HG02970 (cell line): ENCODE results near the gene HECTD1.

Experiments used
- ATAC-seq: cut with Tn5 transposase; IDR thresholded peaks from one replicate; pipeline ENCODE4 v1.9.1; 2021; ENCODE audit warnings: mild to moderate bottlenecking, moderate library complexity, moderate number of reproducible peaks; ENCODE audit not compliant: unreplicated experiment, low FRiP score

The HECTD1 gene

DNA sequence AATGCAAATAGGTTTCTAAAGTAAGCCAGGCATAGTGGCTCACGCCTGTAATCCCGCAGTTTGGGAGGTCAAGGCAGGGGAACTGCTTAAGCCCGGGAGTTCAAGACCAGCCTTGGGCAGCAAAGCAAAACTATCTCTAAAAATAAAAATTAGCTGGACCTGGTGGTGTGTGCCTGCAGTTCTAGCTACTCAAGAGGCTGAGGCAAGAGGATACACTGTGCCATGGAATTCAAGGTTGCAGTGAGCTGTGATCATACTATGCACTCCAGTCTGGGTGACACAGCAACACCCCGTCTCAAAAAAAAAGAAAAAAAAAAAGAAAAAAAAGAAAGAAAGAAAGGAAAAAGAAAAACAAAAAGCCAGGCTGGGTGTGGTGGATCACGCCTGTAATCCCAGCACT is 46.3 kb downstream of the HECTD1 start:
- ATAC-seq, result no peak

DNA sequence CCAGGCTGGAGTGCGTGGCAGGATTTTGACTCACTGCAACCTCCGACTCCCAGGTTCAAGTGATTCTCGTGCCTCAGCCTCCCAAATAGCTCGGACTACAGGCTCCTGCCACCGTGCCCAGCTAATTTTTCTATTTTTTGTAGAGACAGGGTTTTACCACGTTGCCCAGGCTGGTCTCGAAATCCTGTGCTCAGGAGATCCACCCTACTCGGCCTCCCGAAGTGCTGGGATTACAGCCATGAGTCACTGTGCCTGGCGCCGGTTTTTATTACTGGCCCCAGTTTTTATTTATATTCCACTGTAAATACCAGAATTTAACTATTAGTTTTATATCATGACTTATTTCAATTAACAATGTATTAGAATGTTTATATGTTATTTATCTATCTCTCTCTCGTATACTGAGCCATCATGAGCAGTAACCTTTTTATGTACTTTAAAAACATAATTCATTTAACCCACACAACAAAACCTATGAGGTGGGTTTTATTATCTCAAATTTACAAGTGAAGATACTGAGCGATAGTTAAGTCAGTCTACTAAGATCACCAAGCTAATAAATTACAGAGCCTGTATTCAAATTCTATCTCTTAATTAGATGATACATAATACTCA is 47.8 kb downstream of the HECTD1 start:
- no peak for ATAC-seq

GRCh38 chr14:31154956-31155355 is 52.6 kb downstream of the HECTD1 start:
- no peak for ATAC-seq

- ATAC-seq, result no peak
Measured at GRCh38 chr14:31142455-31143087, 65.0 kb downstream of the HECTD1 start.

DNA sequence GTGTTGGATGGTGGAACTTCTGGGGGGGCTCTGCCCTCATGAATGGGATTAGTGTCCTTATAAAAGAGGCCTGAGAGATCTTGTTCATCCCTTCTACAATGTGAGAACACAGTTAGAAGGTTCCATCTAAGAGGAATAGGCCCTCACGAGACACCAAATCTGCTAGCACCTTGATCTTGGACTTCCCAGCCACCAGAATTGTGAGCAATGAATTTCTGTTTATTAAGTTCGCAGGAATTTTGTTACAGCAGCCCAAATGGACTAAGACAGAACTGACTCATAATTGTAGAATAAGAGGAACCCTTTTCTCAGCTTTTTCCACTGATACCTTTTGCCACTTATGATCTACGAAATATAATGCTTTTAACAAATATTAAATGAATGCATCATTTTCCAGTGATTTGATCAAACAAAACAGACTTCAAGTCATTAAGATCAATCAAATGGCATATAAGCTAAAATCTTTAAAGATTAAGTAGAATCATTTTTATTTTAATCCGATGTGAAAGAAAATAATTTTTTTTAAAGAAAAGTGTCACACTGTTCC is 68.2 kb downstream of the HECTD1 start:
- ATAC-seq, result no peak

DNA sequence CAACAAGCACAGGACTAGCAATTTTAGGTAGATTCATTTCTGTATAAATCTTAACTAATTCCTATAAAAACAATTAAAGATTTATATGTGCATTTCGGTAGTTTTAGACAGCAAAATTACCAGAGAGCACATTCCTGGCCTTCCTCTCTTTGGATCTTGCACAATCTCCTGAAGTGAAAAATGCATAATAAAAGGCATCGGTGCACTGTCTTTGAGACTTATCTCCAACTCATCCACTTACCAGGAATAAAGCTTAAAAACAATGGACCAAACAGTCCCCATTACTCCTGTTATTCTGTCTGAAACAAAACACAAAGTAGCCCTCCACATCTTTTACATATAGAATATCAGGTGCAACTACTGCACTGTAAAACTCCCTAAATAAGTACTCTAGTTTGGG is 69.3 kb downstream of the HECTD1 start:
- no peak for ATAC-seq

DNA sequence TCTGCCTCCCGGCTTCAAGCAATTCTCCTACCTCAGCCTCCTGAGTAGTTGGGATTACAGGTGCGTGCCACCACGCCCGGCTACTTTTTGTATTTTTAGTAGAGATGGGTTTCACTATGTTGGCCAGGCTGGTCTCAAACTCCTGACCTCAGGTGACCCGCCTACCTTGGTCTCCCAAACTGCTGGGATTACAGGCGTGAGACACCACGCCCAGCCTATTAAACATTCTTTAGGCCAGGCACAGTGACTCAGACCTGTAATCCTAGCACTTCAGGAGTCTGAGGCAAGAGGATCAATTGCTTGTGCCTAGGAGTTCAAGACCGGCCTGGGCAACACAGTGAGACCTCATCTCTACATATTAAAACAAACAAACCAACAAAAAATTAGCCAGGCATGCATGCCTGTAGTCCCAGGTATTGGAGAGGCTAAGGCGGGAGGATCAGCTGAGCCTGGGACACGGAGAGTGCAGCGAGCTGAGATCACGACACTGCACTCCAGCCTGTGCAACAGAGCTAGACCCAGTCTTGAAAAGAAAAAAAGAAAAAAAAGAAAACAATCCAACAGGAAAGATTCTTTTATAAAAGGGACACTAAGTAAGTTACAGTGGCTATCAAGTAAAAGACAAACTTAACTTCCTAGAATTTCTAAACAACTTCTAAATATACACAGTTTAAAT is 70.2 kb downstream of the HECTD1 start:
- no peak for ATAC-seq

DNA sequence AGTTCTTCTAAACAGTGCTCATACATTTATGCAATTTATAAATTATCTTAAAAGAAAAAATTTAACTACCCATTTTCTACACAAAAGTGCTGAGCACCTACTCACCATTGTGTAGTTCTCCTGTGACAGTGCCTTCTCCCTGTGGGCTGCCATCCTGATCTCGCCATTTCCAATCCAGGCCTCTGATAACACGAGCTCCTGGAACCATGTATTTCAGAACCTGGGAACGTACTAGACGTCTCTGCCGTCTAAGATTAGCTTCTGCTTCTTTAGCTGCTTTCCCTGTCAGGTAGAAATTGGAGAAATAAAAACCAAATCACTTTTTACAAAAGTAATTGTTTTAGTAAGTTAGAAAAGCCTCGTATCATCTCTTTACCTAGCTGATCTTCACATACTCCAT is 74.5 kb downstream of the HECTD1 start:
- no peak for ATAC-seq

GRCh38 chr14:31128601-31129526 is 78.7 kb downstream of the HECTD1 start:
- no peak for ATAC-seq

- ATAC-seq, result peak; percentile 53
Measured at GRCh38 chr14:31127690-31128089, 79.9 kb downstream of the HECTD1 start.

DNA sequence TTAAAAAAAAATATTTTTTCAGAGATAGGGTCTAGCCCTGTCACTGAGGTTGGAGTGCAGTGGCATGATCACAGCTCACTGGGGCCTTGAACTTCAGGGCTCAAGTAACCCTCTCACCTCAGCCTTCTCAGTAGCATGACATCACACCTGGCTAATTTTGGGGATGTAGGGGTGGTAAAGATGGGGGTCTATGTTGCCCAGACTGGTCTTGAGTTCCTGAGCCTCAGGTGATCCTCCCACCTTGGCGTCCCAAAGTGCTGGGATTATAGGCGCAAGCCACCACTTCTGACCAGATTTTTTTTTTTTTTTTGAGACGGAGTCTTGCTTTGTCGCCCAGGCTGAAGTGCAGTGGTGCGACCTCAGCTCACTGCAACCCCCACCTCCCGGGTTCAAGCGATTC is 80.9 kb downstream of the HECTD1 start:
- ATAC-seq, result no peak

GRCh38 chr14:31125231-31125630 is 82.4 kb downstream of the HECTD1 start:
- ATAC-seq, result no peak

DNA sequence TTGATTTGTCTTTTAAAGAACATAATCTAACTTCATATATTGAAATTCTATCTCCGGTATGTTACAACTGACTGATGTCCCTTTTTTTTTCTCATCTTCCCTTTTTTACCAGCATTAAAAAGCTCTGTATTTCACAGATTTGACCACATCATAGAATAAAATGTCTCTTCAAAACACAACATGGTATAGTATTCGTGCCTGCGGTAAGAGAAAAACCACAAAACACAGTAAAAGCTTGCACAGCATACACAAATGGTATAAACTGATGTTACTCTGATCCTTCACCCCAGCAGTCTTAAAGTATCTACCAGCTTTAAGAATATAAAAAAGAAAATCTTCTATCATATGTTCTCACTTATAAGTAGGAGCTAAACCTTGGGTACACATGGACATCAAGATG is 83.4 kb downstream of the HECTD1 start:
- ATAC-seq, result no peak

GRCh38 chr14:31122921-31123320 is 84.7 kb downstream of the HECTD1 start:
- ATAC-seq, result no peak

DNA sequence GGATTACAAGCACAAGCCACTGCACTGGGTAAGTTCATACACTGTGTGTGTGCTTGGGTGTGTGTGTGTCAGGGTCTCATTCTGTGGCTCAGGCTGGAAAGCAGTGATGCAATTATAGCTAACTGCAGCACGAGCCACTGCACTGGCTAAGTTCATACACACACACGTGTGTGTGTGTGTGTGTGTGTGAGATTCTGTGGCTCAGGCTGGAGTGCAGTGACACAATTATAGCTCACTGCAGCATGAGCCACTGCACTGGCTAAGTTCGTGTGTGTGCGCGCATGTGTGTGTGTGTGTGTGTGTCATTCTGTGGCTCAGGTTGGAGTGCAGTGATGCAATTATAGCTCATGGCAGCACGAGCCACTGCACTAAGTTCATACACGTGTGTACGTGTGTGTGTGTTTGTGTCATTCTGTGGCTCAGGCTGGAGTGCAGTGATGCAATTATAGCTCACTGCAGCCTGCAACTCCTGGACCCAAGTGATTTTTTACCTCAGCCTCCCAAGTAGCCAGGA is 85.4 kb downstream of the HECTD1 start:
- no peak for ATAC-seq

GRCh38 chr14:31118892-31119291 is 88.7 kb downstream of the HECTD1 start:
- no peak for ATAC-seq

DNA sequence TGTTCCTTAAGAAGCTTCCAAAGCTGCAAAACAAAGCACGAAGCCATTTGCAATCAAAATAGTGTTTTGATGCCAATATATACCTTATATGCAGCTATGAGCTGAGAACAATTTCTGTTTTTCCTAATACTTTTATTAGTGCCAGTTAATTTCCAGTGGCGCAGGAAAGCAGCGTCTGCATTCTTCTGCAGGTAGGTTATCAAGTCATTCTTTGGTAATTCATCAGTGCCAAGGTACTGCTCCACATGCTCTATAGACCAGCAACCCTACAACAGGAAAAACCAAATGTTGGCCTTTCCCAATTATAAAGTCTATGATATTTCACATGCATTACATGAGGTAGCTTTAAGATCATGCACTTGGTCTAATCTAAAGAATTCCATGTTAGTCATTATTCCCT is 93.8 kb downstream of the HECTD1 start:
- no peak for ATAC-seq

- ATAC-seq, result no peak
Measured at GRCh38 chr14:31110872-31111271, 96.7 kb downstream of the HECTD1 start.

GRCh38 chr14:31109257-31109656 is 98.3 kb downstream of the HECTD1 start:
- no peak for ATAC-seq

DNA sequence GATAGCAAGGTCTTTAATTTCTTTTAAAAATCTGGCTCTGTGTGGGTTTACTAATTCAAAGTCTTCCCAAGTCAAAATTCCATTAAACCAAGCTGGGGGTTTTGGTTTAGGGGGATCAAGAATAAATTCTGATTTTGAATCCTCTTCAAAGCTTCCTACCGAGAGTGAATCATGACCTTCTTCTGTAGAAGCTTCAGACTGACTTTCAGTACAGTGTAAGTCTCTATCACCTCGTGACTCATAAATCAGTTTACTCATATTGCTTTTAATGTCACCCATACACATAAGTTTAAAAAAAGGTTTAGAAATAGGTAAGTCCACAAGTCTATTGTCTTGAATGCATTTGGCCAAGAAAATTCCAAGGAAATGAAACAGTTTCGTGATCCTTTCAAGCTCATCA is 100.8 kb downstream of the HECTD1 start:
- ATAC-seq, result no peak
